Gastroesophageal sphincter (tissue), 3 donors: ENCODE data around the gene FAM241B.

Experiments used
- CTCF ChIP-seq, 4 experiments: fragments of 200-600 bp in 2 of 4; fragments of 450-650 bp in 2 of 4; sonication (generic) in 1 of 4; IDR thresholded peaks; one replicate each; pipeline ENCODE4 v1.5.1; 2017 to 2019; ENCODE audit warnings: antibody characterized with exemption in 4 of 4, mild to moderate bottlenecking in 2 of 4, moderate library complexity in 2 of 4
- POLR2AphosphoS5 ChIP-seq: sonication (generic); formaldehyde crosslinking; IDR thresholded peaks from one replicate; pipeline ENCODE4 v1.6.1; 2017; ENCODE audit warnings: antibody characterized with exemption

GRCh38 chr10:69618746-69619145 lies 11.3 kb upstream of the FAM241B start:
- TF ChIP-seq CTCF (IDR thresholded peaks at IDR 0.05) (no peak), POLR2AphosphoS5 (no peak)
